CD4-positive, alpha-beta T cell treated with Interleukin-17A for 4 hours (primary cell): ENCODE results near the gene AMPH.
A peak's percentile ranks its signal among the peaks of the same experiment; 100 is the strongest.
"Not testable (repeated sequence)": the region's sequence is repeated elsewhere in the genome, so short reads cannot be mapped to it uniquely, and the experiment has no call there.

Experiments used
- DNase-seq: peaks from one replicate; pipeline ENCODE4 v3.0.0-alpha.2; 2020; ENCODE audit warnings: mixed read lengths

AMPH gene

DNA sequence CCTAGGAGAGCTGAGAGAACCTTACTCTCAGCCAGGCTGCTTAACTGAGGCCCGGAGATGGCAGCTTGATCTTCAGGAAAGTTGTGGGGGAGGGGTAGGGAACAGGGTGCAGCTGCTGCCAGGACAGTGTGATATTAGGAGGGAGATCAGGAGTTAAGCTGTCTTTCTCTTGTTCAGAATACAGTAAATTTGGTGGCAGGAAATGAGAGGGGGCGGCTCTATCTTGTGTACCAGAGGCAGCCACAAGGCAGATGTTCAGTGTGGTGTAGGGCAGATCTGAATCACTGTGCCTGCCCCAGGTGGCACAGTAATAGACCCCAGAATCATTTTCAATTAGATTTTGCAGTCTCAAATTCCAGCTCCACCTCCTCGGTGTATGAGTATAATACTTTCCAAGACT lies 286.4 kb downstream of the AMPH start:
- peak; percentile 58 for DNase-seq

DNA sequence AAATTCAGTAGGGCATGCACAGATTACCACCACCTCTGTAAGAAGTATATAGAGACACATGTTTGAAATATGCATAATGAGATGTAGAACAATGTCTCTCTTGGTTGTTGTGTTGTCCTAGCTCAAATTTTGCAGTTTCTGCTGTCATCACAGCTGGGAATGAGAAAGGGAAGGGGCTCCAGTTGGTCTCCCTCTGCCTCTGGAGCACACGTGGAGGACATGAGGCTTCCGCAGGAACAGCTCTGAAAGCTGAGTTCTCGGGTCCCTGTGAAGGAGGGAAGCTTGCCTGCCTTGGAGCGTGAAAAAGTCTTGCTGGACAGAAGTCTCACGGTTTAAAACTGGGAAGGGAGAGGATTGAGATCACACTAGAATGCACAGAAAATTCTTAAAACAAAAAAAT lies 289.0 kb downstream of the AMPH start:
- not testable (repeated sequence) for DNase-seq

- DNase-seq = peak; percentile 25
Observed at GRCh38 chr7:38341172-38341705, 289.9 kb downstream of the AMPH start.

DNA sequence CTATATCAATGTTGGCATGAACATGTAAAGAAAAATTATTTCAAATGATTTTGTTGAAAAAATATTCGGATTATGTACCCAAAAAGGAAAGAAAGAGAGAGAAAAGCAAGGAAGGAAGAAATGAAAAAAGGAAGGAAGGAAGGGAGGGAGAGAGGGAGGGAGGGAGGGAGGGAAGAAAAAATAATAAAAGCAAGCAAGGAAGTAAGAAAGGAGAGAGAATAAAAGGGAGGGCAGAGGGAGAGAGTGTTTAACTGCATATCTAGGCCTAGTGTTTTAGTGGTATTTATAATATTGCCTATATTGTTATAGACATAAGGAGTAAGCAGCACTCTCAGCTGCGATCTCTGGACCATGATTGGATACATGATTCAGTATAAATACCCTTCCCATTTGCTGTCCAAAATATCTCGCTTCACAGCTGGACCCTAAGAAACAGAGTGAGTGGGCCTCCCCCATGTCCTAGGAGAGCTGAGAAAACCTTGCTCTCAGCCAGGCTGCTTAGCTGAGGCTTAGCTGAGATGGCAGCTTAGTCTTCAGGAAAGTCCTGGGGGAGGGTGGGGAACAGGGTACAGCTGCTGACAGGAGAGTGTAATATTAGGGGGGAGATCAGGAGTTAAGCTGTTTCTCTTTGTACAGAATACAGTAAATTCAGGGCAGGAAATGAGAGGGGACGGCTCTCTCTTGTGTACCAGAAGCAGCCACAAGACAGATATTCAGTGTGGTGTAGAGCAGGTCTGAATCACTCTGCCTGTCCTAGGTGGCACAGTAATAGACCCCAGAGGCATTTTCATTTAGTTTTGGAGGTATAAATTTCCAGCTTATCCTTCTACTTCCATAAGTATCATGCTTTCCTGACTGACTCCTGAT lies 291.0 kb downstream of the AMPH start:
- peak; percentile 37 for DNase-seq

GRCh38 chr7:38336148-38336515 lies 295.0 kb downstream of the AMPH start:
- DNase-seq = not testable (repeated sequence)

DNA sequence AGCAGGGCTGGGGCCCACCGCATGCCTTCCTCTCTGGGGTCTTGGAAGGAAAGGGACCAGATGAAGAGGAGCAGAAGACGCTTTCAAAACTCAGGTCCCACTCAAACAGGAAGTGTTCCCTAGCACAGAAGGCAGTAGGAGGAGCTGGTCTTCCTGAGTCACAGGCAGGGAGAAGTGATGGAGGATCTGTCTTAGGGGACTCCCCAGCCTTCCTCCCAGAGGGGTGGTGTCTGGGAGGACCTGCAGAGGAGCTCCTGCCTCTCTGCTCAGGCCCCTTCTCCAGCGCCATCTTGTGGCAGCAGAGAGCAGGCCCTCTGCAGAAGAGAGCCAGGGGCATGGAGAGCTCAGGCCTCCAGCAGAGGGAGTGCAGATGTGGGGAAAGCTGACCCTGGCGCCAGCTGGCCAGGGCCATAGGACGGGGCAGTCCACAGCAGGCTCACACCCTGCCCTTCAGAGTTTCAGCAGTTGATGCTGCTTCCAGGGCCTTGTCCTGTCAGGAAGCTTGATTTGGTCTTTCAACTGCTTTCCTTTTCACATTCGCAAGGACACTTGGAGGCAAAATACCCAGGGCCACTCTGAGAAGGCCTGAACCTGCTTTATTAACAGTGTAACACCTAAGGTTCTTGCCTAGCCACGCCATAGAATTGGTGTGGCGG lies 295.6 kb downstream of the AMPH start:
- DNase-seq = peak; percentile 86

- DNase-seq = no peak
Observed at GRCh38 chr7:38335128-38335491, 296.1 kb downstream of the AMPH start.

GRCh38 chr7:38334163-38334562 lies 297.0 kb downstream of the AMPH start:
- DNase-seq = no peak
